GM10248 (cell line): ENCODE results near the gene WASF3.

ENCODE experiments used
- CTCF ChIA-PET: fragments of 300-600 bp; sonication (Branson Sonifier 250); formaldehyde crosslinking; extraction: SDS; loops from one replicate; lab custom pipeline; 2021; ENCODE audit warnings: antibody characterized with exemption; lab: Yijun Ruan, JAX
- POLR2A ChIA-PET: fragments of 350-650 bp; sonication (Branson Sonifier 250); formaldehyde crosslinking; extraction: SDS; loops from one replicate; lab custom pipeline; 2020; ENCODE audit warnings: antibody characterized with exemption; lab: Yijun Ruan, JAX
- DNase-seq: peaks from one replicate; pipeline ENCODE4 v3.0.0; 2012; ENCODE audit errors: extremely low spot score
- CTCF ChIP-seq: IDR thresholded peaks from 2 replicates; pipeline ENCODE4 v1.5.1; 2012; ENCODE audit warnings: mild to moderate bottlenecking, low read depth; ENCODE audit errors: extremely low read depth, missing control alignments, control extremely low read depth

WASF3 gene

GRCh38 chr13:26651234-26651633 is 93.8 kb downstream of the WASF3 start:
- no peak for TF ChIP-seq CTCF
- no peak for DNase-seq
- ChIA-PET POLR2A (no interaction called here), CTCF (no interaction called here)

- CTCF ChIA-PET: no interaction called here
- TF ChIP-seq CTCF: no peak
- POLR2A ChIA-PET: no interaction called here
- no peak for DNase-seq
Measured at GRCh38 chr13:26653310-26653709, 95.8 kb downstream of the WASF3 start.

GRCh38 chr13:26653842-26654241 is 96.4 kb downstream of the WASF3 start:
- POLR2A ChIA-PET: no interaction called here
- CTCF ChIA-PET: no interaction called here
- no peak for DNase-seq
- TF ChIP-seq CTCF: no peak

- ChIA-PET POLR2A (no interaction called here), CTCF (interaction anchor here (1.0 to 2.6 kb wide), 3 partner anchors 9 to 42 kb away, joined by 4 to 8 read pairs (median 4); no protein-coding TSS in a partner anchor)
- DNase-seq: no peak
- TF ChIP-seq CTCF: no peak
Measured at GRCh38 chr13:26656919-26657318, 99.4 kb downstream of the WASF3 start.

GRCh38 chr13:26658448-26659385 is 101.2 kb downstream of the WASF3 start:
- ChIA-PET POLR2A (no interaction called here), CTCF (interaction anchor here (1.4 to 2.6 kb wide), 3 partner anchors 9 to 58 kb away, joined by 3 to 8 read pairs (median 4); no protein-coding TSS in a partner anchor)
- DNase-seq: no peak
- no peak for TF ChIP-seq CTCF

- CTCF ChIA-PET: no interaction called here
- no peak for DNase-seq
- POLR2A ChIA-PET: no interaction called here
- no peak for TF ChIP-seq CTCF
Measured at GRCh38 chr13:26660185-26660584, 102.7 kb downstream of the WASF3 start.
